K562 (cell line): ENCODE data around the gene LAIR2. TPM values are rescaled to one million over a fixed set of nuclear protein-coding genes. Genes with fewer than 3 reads are reported as not detected.

Source experiments
- ATAC-seq: fragments of 200-7000 bp; cut with Tn5 transposase; 3 replicates; pipeline ENCODE4 v1.9.1; 2020; ENCODE audit warnings: moderate library complexity
- BruUV-seq: library from RNA; stranded (reverse); fragments of 400-500 nt; replicated peaks from 2 replicates; lab custom pipeline; 2021; lab: Mats Ljungman, UMichigan
- CTCF ChIA-PET: fragments of 300-600 bp; formaldehyde crosslinking; extraction: SDS; loops from one replicate; lab custom pipeline; 2021; ENCODE audit warnings: low intra/inter-chr PET ratio; lab: Yijun Ruan, JAX
- POLR2A ChIA-PET: fragments of 300-600, 350-650 bp; sonication (Branson Sonifier 250); formaldehyde crosslinking; extraction: SDS; loops from one replicate; lab custom pipeline; 2021; ENCODE audit warnings: antibody characterized with exemption, inconsistent platforms; lab: Yijun Ruan, JAX
- DNase-seq, 4 experiments: peaks; one replicate each; pipeline versions ENCODE4 v3.0.0 to v3.0.0-alpha.2; 2011 to 2018; ENCODE audit warnings: low spot score in 3 of 4, mixed read lengths in 3 of 4; ENCODE audit errors: extremely low read depth in 1 of 4
- FAIRE-seq: peaks from 2 replicates; lab custom pipeline; 2011; peaks lifted over from hg19 to GRCh38; lab: Jason Lieb, UNC
- H2AFZ ChIP-seq: 2 replicates; pipeline ENCODE4 v1.6.0; 2011; ENCODE audit warnings: low read depth, low read length, control low read depth, inconsistent platforms
- H3K27ac ChIP-seq: fragments of 200-600 bp; 3 replicates; pipeline ENCODE4 v1.8.0; 2011; ENCODE audit warnings: low read depth, mild to moderate bottlenecking, control low read depth, inconsistent platforms, low read length, moderate library complexity, mixed read lengths; ENCODE audit errors: extremely low read depth
- H3K27me3 ChIP-seq, 2 experiments: fragments of 300-600 bp in 1 of 2; 2 replicates in 1 of 2; 3 replicates in 1 of 2; pipeline versions ENCODE4 v1.6.0 to v1.8.0; 2011; ENCODE audit warnings: inconsistent platforms in 2 of 2, low read length in 2 of 2, mild to moderate bottlenecking in 1 of 2, mixed read lengths in 1 of 2, moderate library complexity in 1 of 2; ENCODE audit not compliant: control insufficient read depth in 2 of 2, insufficient read depth in 2 of 2
- H3K36me3 ChIP-seq: fragments of 300-600 bp; 3 replicates; pipeline ENCODE4 v1.8.0; 2011; ENCODE audit warnings: mild to moderate bottlenecking, low read length, inconsistent platforms; ENCODE audit not compliant: control insufficient read depth, insufficient read depth
- H3K4me1 ChIP-seq, 2 experiments: fragments of 200-600 bp in 1 of 2; replicated peaks in 1 of 2; 2 replicates in 1 of 2; 3 replicates in 1 of 2; pipeline versions ENCODE4 v1.5.1 to v1.8.0; 2011; ENCODE audit warnings: inconsistent platforms in 2 of 2, low read length in 2 of 2, mild to moderate bottlenecking in 1 of 2, mixed read lengths in 1 of 2, moderate library complexity in 1 of 2; ENCODE audit not compliant: control insufficient read depth in 2 of 2, insufficient read depth in 2 of 2
- H3K4me2 ChIP-seq: 2 replicates; pipeline ENCODE4 v1.6.1; 2011; ENCODE audit warnings: low read length, control low read depth, inconsistent platforms, mixed read lengths; ENCODE audit not compliant: insufficient read depth
- H3K4me3 ChIP-seq: fragments of 200-600 bp; sonication (generic), shearing (Covaris generic); 2 replicates; pipeline ENCODE4 v1.5.1; 2016; ENCODE audit warnings: control low read depth, inconsistent platforms
- H3K79me2 ChIP-seq: fragments of 200-600 bp; 3 replicates; pipeline ENCODE4 v1.8.0; 2011; ENCODE audit warnings: low read length, inconsistent platforms; ENCODE audit not compliant: control insufficient read depth, insufficient read depth
- H3K9ac ChIP-seq, 2 experiments: 2 replicates each; pipeline versions ENCODE4 v1.6.0 to v1.6.1; 2011; ENCODE audit warnings: low read depth in 2 of 2, low read length in 2 of 2, control low read depth in 1 of 2, inconsistent platforms in 1 of 2, mild to moderate bottlenecking in 1 of 2, mixed read lengths in 1 of 2; ENCODE audit not compliant: insufficient read depth in 1 of 2
- H3K9me1 ChIP-seq: one replicate; pipeline ENCODE4 v1.6.0; 2011; ENCODE audit warnings: inconsistent platforms, mild to moderate bottlenecking, low read length, moderate library complexity; ENCODE audit not compliant: control insufficient read depth, insufficient read depth
- H3K9me3 ChIP-seq: replicated peaks from 2 replicates; pipeline ENCODE4 v1.5.1; 2011; ENCODE audit warnings: low read depth, low read length, inconsistent platforms; ENCODE audit not compliant: control insufficient read depth, insufficient read depth
- H4K20me1 ChIP-seq: replicated peaks from 2 replicates; pipeline ENCODE4 v1.6.1; 2011; ENCODE audit warnings: low read length, inconsistent platforms, mixed read lengths; ENCODE audit not compliant: control insufficient read depth, insufficient read depth
- CTCF ChIP-seq, 3 experiments: IDR thresholded peaks in 2 of 3; conservative IDR thresholded peaks in 1 of 3; 2 replicates each; pipeline ENCODE4 v1.5.1; 2011 to 2012; ENCODE audit warnings: low read length in 3 of 3, mild to moderate bottlenecking in 3 of 3, control low read depth in 2 of 3, improper control_type of control experiment in 1 of 3, inconsistent platforms in 1 of 3, low read depth in 1 of 3, mixed read lengths in 1 of 3, moderate library complexity in 1 of 3; ENCODE audit not compliant: insufficient read depth in 2 of 3
- DEAF1 ChIP-seq: fragments of 450-650 bp; formaldehyde crosslinking; IDR thresholded peaks from 2 replicates; pipeline ENCODE4 v1.4.0; 2020; ENCODE audit warnings: mild to moderate bottlenecking, moderate library complexity
- EWSR1 ChIP-seq: fragments of 450-650 bp; IDR thresholded peaks from 2 replicates; pipeline ENCODE4 v1.6.1; 2018; ENCODE audit warnings: borderline replicate concordance, mild to moderate bottlenecking, low read depth, moderate library complexity; ENCODE audit not compliant: partially characterized antibody
- PKNOX1 ChIP-seq: fragments of 450-650 bp; IDR thresholded peaks from 2 replicates; pipeline ENCODE4 v1.6.1; 2016
- POLR2G ChIP-seq: fragments of 200-400 bp; formaldehyde crosslinking; IDR thresholded peaks from 2 replicates; pipeline ENCODE4 v1.6.1; 2017; ENCODE audit warnings: low read depth, mild to moderate bottlenecking, antibody characterized with exemption, low read length, moderate library complexity
- RAD21 ChIP-seq, 2 experiments: fragments of 250-450 bp in 1 of 2; fragments of 450-650 bp in 1 of 2; sonication (Bioruptor Pico) in 1 of 2; formaldehyde crosslinking in 1 of 2; IDR thresholded peaks in 1 of 2; conservative IDR thresholded peaks in 1 of 2; 2 replicates each; pipeline versions ENCODE4 v1.4.0 to v1.8.0; 2020 to 2022; ENCODE audit warnings: mild to moderate bottlenecking in 2 of 2, moderate library complexity in 1 of 2
- SMC3 ChIP-seq: conservative IDR thresholded peaks from 2 replicates; pipeline ENCODE4 v1.6.1; 2011; ENCODE audit warnings: low read depth, low read length, improper control_type of control experiment; ENCODE audit not compliant: insufficient read depth
- WGBS: fragments of 100-300 bp; shearing (Covaris generic); methylation state at CpG from one replicate; pipeline ENCODE4 v1.1.6; 2016; ENCODE audit warnings: low coverage, mixed read lengths; ENCODE audit not compliant: insufficient coverage; ENCODE audit errors: missing lambda C conversion rate; 5-methylcytosine and 5-hydroxymethylcytosine counted together
- in situ Hi-C: fragments of 300-500 bp; cut with MboI; formaldehyde crosslinking; loops from 4 replicates; pipeline ENCODE4 v1.15.0; 2018; ENCODE audit warnings: inconsistent platforms, mixed read lengths
- intact Hi-C: fragments of 100-400 bp; cut with micrococcal nuclease; formaldehyde crosslinking; loops from 2 replicates; pipeline ENCODE4 v1.14.2; 2022
- polyA plus RNA-seq, 8 experiments: library from polyadenylated mRNA; depleted of rRNA in 4 of 8; stranded (reverse) in 5 of 8; unstranded in 3 of 8; fragments of >200 nt; fragmentation: Nextera tagmentation in 2 of 8; fragmentation: Illumina TruSeq in 1 of 8; extraction: Ambion mirVana in 2 of 8; extraction: Trizol in 1 of 8; gene quantifications; 2 replicates each; pipeline versions ENCODE4 v1.2.1 to v1.2.3, GENCODE V29; 2011 to 2014; ENCODE audit warnings: inconsistent platforms in 1 of 8, missing spikeins in 1 of 8
- total RNA-seq, 7 experiments: library from RNA; depleted of rRNA in 6 of 7; stranded (reverse); fragments of >200 nt in 6 of 7; fragmentation: Illumina TruSeq in 2 of 7; extraction: Trizol in 2 of 7; gene quantifications; 2 replicates each; pipeline versions ENCODE4 v1.2.1 to v1.2.3, GENCODE V29; 2011 to 2021; ENCODE audit warnings: low replicate concordance in 1 of 7

LAIR2 gene
- total and polyA plus RNA-seq, 9 of the 15 experiments (the other 6 are each of a cell fraction or from before 2014, with no cell fraction given) = not detected

- Histone ChIP-seq H3K79me2 (no peaks in the 10 kb centered on the region), H3K9ac (no peak overlapping the region), H3K9me1 (no peaks in the 10 kb centered on the region), H3K27ac (no peak overlapping the region), H2AFZ (no peak overlapping the region), H3K27me3 (peaks cover 7 to 16% of the 10 kb centered on the region in 2 experiments; a peak in 4 of 5 replicates), H3K4me1 (no peaks in the 10 kb centered on the region), H3K4me3 (no peak overlapping the region), H3K4me2 (no peak overlapping the region), H3K36me3 (no peaks in the 10 kb centered on the region), H4K20me1 (peaks cover 2% of the 10 kb centered on the region; the same call in 1 of the 2 replicates), H3K9me3 (no peaks in the 10 kb centered on the region)
- WGBS = 10% methylated on average over 10 of the region's 10 CpGs
- peak in 3 of 4 experiments; percentile 44 to 67 (median 50) for DNase-seq
- ChIA-PET POLR2A (no interaction called here), CTCF (interaction anchor here (1.3 kb wide), 1 partner anchor 197 kb away, joined by 8 read pairs; no protein-coding TSS in a partner anchor)
- TF ChIP-seq EWSR1 = no peak
- TF ChIP-seq PKNOX1 = peak; percentile 69
- TF ChIP-seq POLR2G = no peak
- peak; percentile 33 for TF ChIP-seq DEAF1
- peak; percentile 55 to 78 (median 66) for TF ChIP-seq CTCF (IDR thresholded peaks at IDR 0.05 in 2 of 3, conservative IDR thresholded peaks at IDR 0.05 in 1 of 3; ENCODE audit: insufficient read depth in 2 of 3, low read depth in 1 of 3, low read length in 3 of 3)
- peak; percentile 51 to 71; a peak in 3 of 4 replicates for TF ChIP-seq RAD21 (CRISPR knock-in tag; conservative IDR thresholded peaks at IDR 0.05 in 1 of 2, IDR thresholded peaks at IDR 0.05 in 1 of 2)
- 0 out of 2 replicates have a peak, but pooled peaks have one; percentile 18 for TF ChIP-seq SMC3
- BruUV-seq = no TSS peak
- peak; percentile 82 for FAIRE-seq
- intact Hi-C loops = no loop called here
- in situ Hi-C loops = no loop called here
- ATAC-seq = peak; percentile 77
These were observed 23.9 kb upstream of the LAIR2 start for GRCh38 chr19:54478677-54479266.
